ENCODE data around the gene CX3CL1.
"Not testable (repeated sequence)": the region's sequence is repeated elsewhere in the genome, so short reads cannot be mapped to it uniquely, and the experiment has no call there.

The CX3CL1 gene

GRCh38 chr16:57343221-57343620 lies 29.1 kb upstream of the CX3CL1 start:
- no peak for DNase-seq
- Histone ChIP-seq H3K27ac (ENCODE audit: insufficient read depth, low read length, poor library complexity, severe bottlenecking) (no peak overlapping the region), H3K27me3 (replicated peaks; ENCODE audit: control insufficient read depth, insufficient read depth, low read length, poor library complexity, severe bottlenecking) (peaks cover 3% of the 10 kb centered on the region), H3K4me1 (ENCODE audit: control insufficient read depth, insufficient read depth, low read length, poor library complexity, severe bottlenecking) (no peaks in the 10 kb centered on the region), H3K9me3 (ENCODE audit: control insufficient read depth, low read length) (no peaks in the 10 kb centered on the region), H3K36me3 (ENCODE audit: control insufficient read depth, insufficient read depth, low read length) (no peaks in the 10 kb centered on the region), H3K4me3 (ENCODE audit: insufficient read depth, low read depth, low read length, poor library complexity, severe bottlenecking) (no peak overlapping the region)

- not testable (repeated sequence) for H3K4me3 ChIP-seq (ENCODE audit: insufficient read depth, low read depth, low read length, poor library complexity, severe bottlenecking); H3K4me1 ChIP-seq (ENCODE audit: control insufficient read depth, insufficient read depth, low read length, poor library complexity, severe bottlenecking); H3K9me3 ChIP-seq (ENCODE audit: control insufficient read depth, low read length); H3K27ac ChIP-seq (ENCODE audit: insufficient read depth, low read length, poor library complexity, severe bottlenecking); DNase-seq; H3K36me3 ChIP-seq (ENCODE audit: control insufficient read depth, insufficient read depth, low read length); H3K27me3 ChIP-seq (replicated peaks; ENCODE audit: control insufficient read depth, insufficient read depth, low read length, poor library complexity, severe bottlenecking)
Measured at GRCh38 chr16:57344094-57344493, 28.2 kb upstream of the CX3CL1 start.

- DNase-seq = no peak
- Histone ChIP-seq H3K27me3 (replicated peaks; ENCODE audit: control insufficient read depth, insufficient read depth, low read length, poor library complexity, severe bottlenecking) (peaks cover 3% of the 10 kb centered on the region), H3K4me3 (ENCODE audit: insufficient read depth, low read depth, low read length, poor library complexity, severe bottlenecking) (no peak overlapping the region), H3K36me3 (ENCODE audit: control insufficient read depth, insufficient read depth, low read length) (no peaks in the 10 kb centered on the region), H3K27ac (ENCODE audit: insufficient read depth, low read length, poor library complexity, severe bottlenecking) (no peak overlapping the region), H3K9me3 (ENCODE audit: control insufficient read depth, low read length) (no peaks in the 10 kb centered on the region), H3K4me1 (ENCODE audit: control insufficient read depth, insufficient read depth, low read length, poor library complexity, severe bottlenecking) (no peaks in the 10 kb centered on the region)
Measured at GRCh38 chr16:57345021-57345420, 27.3 kb upstream of the CX3CL1 start.

- Histone ChIP-seq H3K4me3 (ENCODE audit: insufficient read depth, low read depth, low read length, poor library complexity, severe bottlenecking) (no peak overlapping the region), H3K36me3 (ENCODE audit: control insufficient read depth, insufficient read depth, low read length) (no peaks in the 10 kb centered on the region), H3K4me1 (ENCODE audit: control insufficient read depth, insufficient read depth, low read length, poor library complexity, severe bottlenecking) (no peaks in the 10 kb centered on the region), H3K9me3 (ENCODE audit: control insufficient read depth, low read length) (no peaks in the 10 kb centered on the region), H3K27ac (ENCODE audit: insufficient read depth, low read length, poor library complexity, severe bottlenecking) (no peak overlapping the region), H3K27me3 (replicated peaks; ENCODE audit: control insufficient read depth, insufficient read depth, low read length, poor library complexity, severe bottlenecking) (peaks cover 3% of the 10 kb centered on the region)
- no peak for DNase-seq
Measured at GRCh38 chr16:57345666-57346204, 26.6 kb upstream of the CX3CL1 start.

GRCh38 chr16:57347858-57348257 lies 24.4 kb upstream of the CX3CL1 start:
- Histone ChIP-seq H3K4me3 (ENCODE audit: insufficient read depth, low read depth, low read length, poor library complexity, severe bottlenecking) (no peak overlapping the region), H3K4me1 (ENCODE audit: control insufficient read depth, insufficient read depth, low read length, poor library complexity, severe bottlenecking) (no peaks in the 10 kb centered on the region), H3K36me3 (ENCODE audit: control insufficient read depth, insufficient read depth, low read length) (no peaks in the 10 kb centered on the region), H3K27ac (ENCODE audit: insufficient read depth, low read length, poor library complexity, severe bottlenecking) (no peak overlapping the region), H3K9me3 (ENCODE audit: control insufficient read depth, low read length) (no peaks in the 10 kb centered on the region), H3K27me3 (replicated peaks; ENCODE audit: control insufficient read depth, insufficient read depth, low read length, poor library complexity, severe bottlenecking) (peaks cover 3% of the 10 kb centered on the region)
- no peak for DNase-seq

- DNase-seq = no peak
- Histone ChIP-seq H3K27me3 (replicated peaks; ENCODE audit: control insufficient read depth, insufficient read depth, low read length, poor library complexity, severe bottlenecking) (peaks cover 3% of the 10 kb centered on the region), H3K27ac (ENCODE audit: insufficient read depth, low read length, poor library complexity, severe bottlenecking) (no peak overlapping the region), H3K4me3 (ENCODE audit: insufficient read depth, low read depth, low read length, poor library complexity, severe bottlenecking) (no peak overlapping the region), H3K4me1 (ENCODE audit: control insufficient read depth, insufficient read depth, low read length, poor library complexity, severe bottlenecking) (no peaks in the 10 kb centered on the region), H3K36me3 (ENCODE audit: control insufficient read depth, insufficient read depth, low read length) (no peaks in the 10 kb centered on the region), H3K9me3 (ENCODE audit: control insufficient read depth, low read length) (no peaks in the 10 kb centered on the region)
Measured at GRCh38 chr16:57348327-57348726, 24.0 kb upstream of the CX3CL1 start.

- Histone ChIP-seq H3K36me3 (ENCODE audit: control insufficient read depth, insufficient read depth, low read length) (no peaks in the 10 kb centered on the region), H3K4me1 (ENCODE audit: control insufficient read depth, insufficient read depth, low read length, poor library complexity, severe bottlenecking) (no peaks in the 10 kb centered on the region), H3K9me3 (ENCODE audit: control insufficient read depth, low read length) (no peaks in the 10 kb centered on the region), H3K27ac (ENCODE audit: insufficient read depth, low read length, poor library complexity, severe bottlenecking) (no peak overlapping the region), H3K27me3 (replicated peaks; ENCODE audit: control insufficient read depth, insufficient read depth, low read length, poor library complexity, severe bottlenecking) (peaks cover 3% of the 10 kb centered on the region), H3K4me3 (ENCODE audit: insufficient read depth, low read depth, low read length, poor library complexity, severe bottlenecking) (no peak overlapping the region)
- DNase-seq = no peak
Measured at GRCh38 chr16:57349212-57350031, 22.9 kb upstream of the CX3CL1 start.

- no peaks in the 10 kb centered on the region for H3K36me3 ChIP-seq (ENCODE audit: control insufficient read depth, insufficient read depth, low read length)
- no peak for DNase-seq
- H3K4me1 ChIP-seq (ENCODE audit: control insufficient read depth, insufficient read depth, low read length, poor library complexity, severe bottlenecking) = no peaks in the 10 kb centered on the region
Measured at GRCh38 chr16:57352636-57353047, 19.6 kb upstream of the CX3CL1 start.

GRCh38 chr16:57354311-57354710 lies 18.0 kb upstream of the CX3CL1 start:
- Histone ChIP-seq H3K36me3 (ENCODE audit: control insufficient read depth, insufficient read depth, low read length) (no peaks in the 10 kb centered on the region), H3K27ac (ENCODE audit: insufficient read depth, low read length, poor library complexity, severe bottlenecking) (no peak overlapping the region), H3K4me1 (ENCODE audit: control insufficient read depth, insufficient read depth, low read length, poor library complexity, severe bottlenecking) (no peaks in the 10 kb centered on the region), H3K27me3 (replicated peaks; ENCODE audit: control insufficient read depth, insufficient read depth, low read length, poor library complexity, severe bottlenecking) (no peaks in the 10 kb centered on the region), H3K4me3 (ENCODE audit: insufficient read depth, low read depth, low read length, poor library complexity, severe bottlenecking) (no peak overlapping the region), H3K9me3 (ENCODE audit: control insufficient read depth, low read length) (no peaks in the 10 kb centered on the region)
- no peak for DNase-seq

More at GRCh38 chr16:57352636-57353047, 19.6 kb upstream of the CX3CL1 start:
- H3K4me3 ChIP-seq (ENCODE audit: insufficient read depth, low read depth, low read length, poor library complexity, severe bottlenecking) = no peak overlapping the region
- no peaks in the 10 kb centered on the region for H3K9me3 ChIP-seq (ENCODE audit: control insufficient read depth, low read length)
- no peak overlapping the region for H3K27ac ChIP-seq (ENCODE audit: insufficient read depth, low read length, poor library complexity, severe bottlenecking)
- H3K27me3 ChIP-seq (replicated peaks; ENCODE audit: control insufficient read depth, insufficient read depth, low read length, poor library complexity, severe bottlenecking) = peaks cover 3% of the 10 kb centered on the region

GRCh38 chr16:57355898-57356414 lies 16.3 kb upstream of the CX3CL1 start:
- DNase-seq = no peak
- H3K27ac ChIP-seq (ENCODE audit: insufficient read depth, low read length, poor library complexity, severe bottlenecking) = no peak overlapping the region

More at GRCh38 chr16:57355898-57356414, 16.3 kb upstream of the CX3CL1 start:
- Histone ChIP-seq H3K9me3 (ENCODE audit: control insufficient read depth, low read length) (no peaks in the 10 kb centered on the region), H3K27me3 (replicated peaks; ENCODE audit: control insufficient read depth, insufficient read depth, low read length, poor library complexity, severe bottlenecking) (no peaks in the 10 kb centered on the region), H3K36me3 (ENCODE audit: control insufficient read depth, insufficient read depth, low read length) (no peaks in the 10 kb centered on the region), H3K4me1 (ENCODE audit: control insufficient read depth, insufficient read depth, low read length, poor library complexity, severe bottlenecking) (no peaks in the 10 kb centered on the region), H3K4me3 (ENCODE audit: insufficient read depth, low read depth, low read length, poor library complexity, severe bottlenecking) (no peak overlapping the region)

All from effector memory CD4-positive, alpha-beta T cell (primary cell).